Colonic mucosa (tissue), 4 donors: Measurements from ENCODE around the gene SLC12A3. TPM values are rescaled to one million over a fixed set of nuclear protein-coding genes. Genes with fewer than 3 reads are reported as not detected.

Experiments
- DNase-seq: peaks from one replicate; pipeline ENCODE4 v3.0.0-alpha.2; 2020
- H3K27ac ChIP-seq: fragments of 200-600 bp; one replicate; pipeline ENCODE4 v1.8.0; 2021
- H3K27me3 ChIP-seq: fragments of 200-600 bp; one replicate; pipeline ENCODE4 v1.8.0; 2021
- H3K36me3 ChIP-seq: fragments of 200-600 bp; one replicate; pipeline ENCODE4 v1.8.0; 2021
- H3K4me1 ChIP-seq: fragments of 200-600 bp; one replicate; pipeline ENCODE4 v1.8.0; 2021; ENCODE audit warnings: mild to moderate bottlenecking
- H3K4me3 ChIP-seq: fragments of 200-600 bp; one replicate; pipeline ENCODE4 v1.8.0; 2021
- H3K9ac ChIP-seq, 2 donors: one replicate each; pipeline ENCODE4 v1.7.0; 2013; ENCODE audit warnings: control low read depth in 2 of 2, low read depth in 2 of 2, low read length in 2 of 2
- H3K9me3 ChIP-seq: fragments of 200-600 bp; one replicate; pipeline ENCODE4 v1.8.0; 2021
- CTCF ChIP-seq: fragments of 200-600 bp; IDR thresholded peaks from one replicate; pipeline ENCODE4 v1.8.0; 2022; ENCODE audit warnings: antibody characterized with exemption, mild to moderate bottlenecking
- intact Hi-C: fragments of 100-400 bp; cut with DNase I; formaldehyde crosslinking; loops from one replicate; pipeline ENCODE4 v1.14.1; 2022
- total RNA-seq, 2 donors: library from RNA; stranded (reverse); fragmentation: NEBNext Ultra II Directional in 1 of 2; extraction: Animal tissue kit (Norgen Biotek cat#: 25700) in 1 of 2; gene quantifications; one replicate each; pipeline ENCODE4 v1.2.1, GENCODE V29; 2021
- donor health status: healthy.
- donor health status: DM: no; HTN: no; CAD: no.
- donor health status: DM: no; HTN: no; CAD: no.

Gene SLC12A3
- total RNA-seq, 2 donors from 2014 or later, result not detected

GRCh38 chr16:56938664-56939513 is 73.9 kb downstream of the SLC12A3 start:
- intact Hi-C loops, result loop anchor here (10.0 kb wide), 1 partner anchor 246 kb away; the partner anchor contains the start of genes PSME3IP1 and RSPRY1
- no peak for TF ChIP-seq CTCF
- H3K27me3 ChIP-seq, result no peaks in the 10 kb centered on the region
- no peak overlapping the region for H3K9ac ChIP-seq
- H3K4me1 ChIP-seq, result no peaks in the 10 kb centered on the region
- no peak overlapping the region for H3K27ac ChIP-seq
- DNase-seq, result no peak
- no peaks in the 10 kb centered on the region for H3K9me3 ChIP-seq
- H3K36me3 ChIP-seq, result peaks cover 55% of the 10 kb centered on the region
- H3K4me3 ChIP-seq, result no peak overlapping the region

- Histone ChIP-seq H3K9me3 (no peaks in the 10 kb centered on the region), H3K4me1 (no peaks in the 10 kb centered on the region), H3K27ac (no peak overlapping the region), H3K36me3 (peaks cover 55% of the 10 kb centered on the region), H3K9ac (no peak overlapping the region), H3K27me3 (no peaks in the 10 kb centered on the region), H3K4me3 (no peak overlapping the region)
- no peak for TF ChIP-seq CTCF
- DNase-seq, result no peak
- intact Hi-C loops, result loop anchor here (10.0 kb wide), 1 partner anchor 245 kb away; the partner anchor contains the start of genes PSME3IP1 and RSPRY1
Observed at GRCh38 chr16:56939801-56940200, 74.8 kb downstream of the SLC12A3 start.

- intact Hi-C loops, result no loop called here
- TF ChIP-seq CTCF, result no peak
- H3K4me3 ChIP-seq, result no peak overlapping the region
- no peak overlapping the region for H3K27ac ChIP-seq
- no peaks in the 10 kb centered on the region for H3K27me3 ChIP-seq
- H3K9ac ChIP-seq, result no peak overlapping the region
- H3K9me3 ChIP-seq, result no peaks in the 10 kb centered on the region
- DNase-seq, result no peak
- peaks cover 55% of the 10 kb centered on the region for H3K36me3 ChIP-seq
- H3K4me1 ChIP-seq, result no peaks in the 10 kb centered on the region
Observed at GRCh38 chr16:56941092-56941491, 76.1 kb downstream of the SLC12A3 start.

- no peak for DNase-seq
- TF ChIP-seq CTCF, result no peak
- intact Hi-C loops, result no loop called here
- Histone ChIP-seq H3K4me1 (no peaks in the 10 kb centered on the region), H3K9me3 (no peaks in the 10 kb centered on the region), H3K36me3 (peaks cover 55% of the 10 kb centered on the region), H3K27me3 (no peaks in the 10 kb centered on the region), H3K27ac (no peak overlapping the region), H3K4me3 (no peak overlapping the region), H3K9ac (no peak overlapping the region)
Observed at GRCh38 chr16:56941856-56942331, 76.9 kb downstream of the SLC12A3 start.

GRCh38 chr16:56943761-56944375 is 78.9 kb downstream of the SLC12A3 start:
- no peak overlapping the region for H3K4me3 ChIP-seq
- H3K36me3 ChIP-seq, result peaks cover 45% of the 10 kb centered on the region
- intact Hi-C loops, result no loop called here
- DNase-seq, result no peak
- H3K9me3 ChIP-seq, result no peaks in the 10 kb centered on the region
- no peak overlapping the region for H3K27ac ChIP-seq
- H3K27me3 ChIP-seq, result no peaks in the 10 kb centered on the region
- TF ChIP-seq CTCF, result no peak
- H3K4me1 ChIP-seq, result no peaks in the 10 kb centered on the region
- no peak overlapping the region for H3K9ac ChIP-seq
